GM12864 (cell line): Measurements from ENCODE around the gene TKT.

ENCODE experiments used
- DNase-seq: peaks from one replicate; pipeline ENCODE4 v3.0.0-alpha.2; 2011; ENCODE audit warnings: low read depth
- H3K4me3 ChIP-seq: 2 replicates; pipeline ENCODE4 v1.5.1; 2011; ENCODE audit warnings: mild to moderate bottlenecking, low read depth, low read length, control low read depth
- CTCF ChIP-seq: IDR thresholded peaks from 2 replicates; pipeline ENCODE4 v1.5.1; 2011; ENCODE audit warnings: low read depth, mild to moderate bottlenecking, moderate library complexity, low read length, control low read depth, inconsistent platforms; ENCODE audit errors: missing control alignments

Gene TKT

GRCh38 chr3:53248161-53248560, 7.7 kb downstream of the TKT start:
- H3K4me3 ChIP-seq, result no peak overlapping the region
- no peak for DNase-seq
- TF ChIP-seq CTCF, result no peak

- no peak for TF ChIP-seq CTCF
- DNase-seq, result no peak
- H3K4me3 ChIP-seq, result no peak overlapping the region
Observed at GRCh38 chr3:53247619-53248018, 8.2 kb downstream of the TKT start.

DNA sequence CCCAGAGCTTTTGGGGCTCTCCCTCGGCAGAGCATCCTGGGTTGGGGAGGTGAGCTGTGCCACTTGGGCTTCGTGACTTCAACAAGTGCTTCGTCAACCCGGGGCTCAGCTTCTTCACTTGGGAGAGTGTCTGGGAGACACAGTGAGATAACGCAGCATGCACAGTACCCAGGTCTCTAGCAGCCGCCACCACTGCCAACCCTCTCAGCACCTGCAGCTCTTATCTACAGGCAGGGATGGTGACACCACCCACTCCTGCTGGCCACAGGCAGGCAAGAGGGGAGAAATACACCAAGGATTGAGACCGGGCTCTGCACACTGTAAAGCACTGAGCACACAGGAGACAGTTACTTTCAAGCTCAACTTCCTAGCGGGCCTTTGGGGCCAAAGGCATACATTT, 11.6 kb downstream of the TKT start:
- DNase-seq, result no peak
- no peak overlapping the region for H3K4me3 ChIP-seq
- TF ChIP-seq CTCF, result no peak

DNA sequence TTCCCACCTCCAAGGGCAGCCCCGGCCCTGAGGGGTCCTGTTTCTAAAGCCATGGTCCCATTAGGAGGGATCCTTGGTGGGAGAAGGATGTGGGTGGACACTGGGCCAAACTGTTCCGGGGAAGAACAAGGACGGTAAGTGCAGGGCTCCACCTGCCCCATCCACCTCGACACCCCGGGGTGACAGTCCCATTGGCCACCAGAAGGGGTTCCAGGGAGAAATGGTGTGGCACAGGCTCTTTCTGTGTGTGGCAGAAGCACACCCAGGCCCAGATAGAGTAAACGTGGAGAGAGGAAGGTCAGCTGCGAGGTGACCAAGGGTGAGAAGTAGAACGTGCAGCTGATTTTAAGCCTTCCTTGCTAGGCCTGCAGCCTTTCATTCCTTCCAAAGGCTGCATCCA, 12.0 kb downstream of the TKT start:
- TF ChIP-seq CTCF, result no peak
- no peak overlapping the region for H3K4me3 ChIP-seq
- DNase-seq, result no peak

DNA sequence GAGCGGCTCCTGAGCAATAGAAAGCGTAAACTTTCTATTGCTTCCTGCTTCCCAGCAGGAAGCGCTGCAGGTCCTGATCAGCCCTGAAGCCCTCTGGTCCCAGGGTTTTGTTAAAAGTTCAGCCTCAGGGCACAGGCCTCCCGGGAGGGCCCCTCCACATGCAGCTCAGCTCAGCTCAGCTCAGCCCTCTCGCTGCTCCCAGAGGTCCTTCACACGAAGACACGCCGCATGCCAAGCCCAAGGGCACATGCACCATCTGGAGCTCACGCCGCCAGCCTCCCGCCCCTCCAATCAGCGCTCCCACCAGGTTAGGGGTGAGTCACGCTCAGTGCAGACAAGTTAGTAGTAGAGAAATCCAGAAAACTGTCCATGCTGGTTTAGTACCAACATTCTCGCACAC, 12.7 kb downstream of the TKT start:
- H3K4me3 ChIP-seq, result no peak overlapping the region
- no peak for DNase-seq
- TF ChIP-seq CTCF, result no peak

GRCh38 chr3:53242642-53243041, 13.2 kb downstream of the TKT start:
- no peak for DNase-seq
- TF ChIP-seq CTCF, result no peak
- H3K4me3 ChIP-seq, result no peak overlapping the region

DNA sequence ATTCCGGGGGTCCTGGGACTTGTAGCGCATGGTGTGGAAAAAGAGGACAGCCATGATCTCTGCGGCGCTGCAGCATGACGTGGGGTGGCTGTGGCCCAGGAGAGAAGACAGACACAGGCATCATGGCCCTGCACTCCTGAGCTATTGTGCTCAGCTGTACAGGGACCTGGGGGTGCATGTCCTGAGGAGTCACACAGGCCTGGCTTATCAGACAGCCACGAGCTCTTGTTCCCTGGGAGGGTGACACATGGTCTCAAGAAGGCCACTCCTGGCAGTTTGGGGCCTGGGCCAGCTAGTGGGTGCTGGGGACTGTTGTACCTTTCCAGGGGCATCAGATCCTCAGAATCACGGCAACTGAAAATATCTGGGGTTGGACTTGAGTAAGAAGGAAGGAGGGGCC, 13.7 kb downstream of the TKT start:
- no peak for TF ChIP-seq CTCF
- DNase-seq, result no peak
- no peak overlapping the region for H3K4me3 ChIP-seq
